22Rv1 (cell line): ENCODE data around the gene DEF6.

ENCODE experiments used
- H3K27ac ChIP-seq: fragments of 450-650 bp; 2 replicates; pipeline ENCODE4 v1.5.1; 2017
- ZFX ChIP-seq: fragments of 450-650 bp; IDR thresholded peaks from 2 replicates; pipeline ENCODE4 v1.6.1; 2017; ENCODE audit warnings: antibody characterized with exemption, borderline replicate concordance
- TF ChIP-seq, protein P1 (sequence below): fragments of 450-650 bp; IDR thresholded peaks from 2 replicates; pipeline ENCODE4 v1.5.1; 2017; ENCODE audit warnings: mild to moderate bottlenecking

DEF6 gene

DNA sequence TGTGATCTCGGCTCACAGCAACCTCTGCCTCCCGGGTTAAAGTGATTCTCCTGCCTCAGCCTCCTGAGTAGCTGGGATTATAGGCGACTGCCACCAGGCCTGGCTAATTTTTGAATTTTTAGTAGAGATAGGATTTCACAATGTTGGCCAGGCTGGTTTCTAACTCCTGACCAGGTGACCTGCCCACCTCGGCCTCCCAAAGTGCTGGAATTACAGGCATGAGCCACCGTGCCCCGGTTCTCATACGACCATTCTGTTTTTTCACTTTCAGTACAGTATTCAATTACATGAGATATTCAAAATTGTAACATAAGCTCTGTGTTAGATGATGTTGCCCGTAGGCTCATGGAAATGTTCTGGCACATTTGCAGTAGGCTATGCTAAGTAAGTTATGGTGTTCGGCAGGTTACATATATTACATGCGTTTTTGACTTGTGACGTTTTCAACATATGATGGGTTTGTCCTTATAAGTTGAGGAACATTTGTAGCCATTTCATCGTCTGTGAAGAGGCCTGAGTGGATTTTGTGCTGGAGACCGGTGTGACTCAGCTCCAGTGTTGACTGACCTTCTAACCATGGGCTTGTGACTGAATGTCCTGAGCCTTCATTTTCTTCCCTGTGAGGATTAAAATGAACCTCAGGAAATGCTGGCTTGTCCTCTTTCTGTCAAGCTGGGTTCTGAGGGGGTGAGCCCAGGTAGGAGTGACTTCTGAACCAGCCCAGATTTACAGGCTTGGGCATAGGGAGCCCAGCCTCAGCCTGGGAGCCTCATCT is 56.9 kb downstream of the DEF6 start:
- TF ChIP-seq, protein P1, sequence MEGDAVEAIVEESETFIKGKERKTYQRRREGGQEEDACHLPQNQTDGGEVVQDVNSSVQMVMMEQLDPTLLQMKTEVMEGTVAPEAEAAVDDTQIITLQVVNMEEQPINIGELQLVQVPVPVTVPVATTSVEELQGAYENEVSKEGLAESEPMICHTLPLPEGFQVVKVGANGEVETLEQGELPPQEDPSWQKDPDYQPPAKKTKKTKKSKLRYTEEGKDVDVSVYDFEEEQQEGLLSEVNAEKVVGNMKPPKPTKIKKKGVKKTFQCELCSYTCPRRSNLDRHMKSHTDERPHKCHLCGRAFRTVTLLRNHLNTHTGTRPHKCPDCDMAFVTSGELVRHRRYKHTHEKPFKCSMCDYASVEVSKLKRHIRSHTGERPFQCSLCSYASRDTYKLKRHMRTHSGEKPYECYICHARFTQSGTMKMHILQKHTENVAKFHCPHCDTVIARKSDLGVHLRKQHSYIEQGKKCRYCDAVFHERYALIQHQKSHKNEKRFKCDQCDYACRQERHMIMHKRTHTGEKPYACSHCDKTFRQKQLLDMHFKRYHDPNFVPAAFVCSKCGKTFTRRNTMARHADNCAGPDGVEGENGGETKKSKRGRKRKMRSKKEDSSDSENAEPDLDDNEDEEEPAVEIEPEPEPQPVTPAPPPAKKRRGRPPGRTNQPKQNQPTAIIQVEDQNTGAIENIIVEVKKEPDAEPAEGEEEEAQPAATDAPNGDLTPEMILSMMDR, result no peak
- H3K27ac ChIP-seq, result no peak overlapping the region

DNA sequence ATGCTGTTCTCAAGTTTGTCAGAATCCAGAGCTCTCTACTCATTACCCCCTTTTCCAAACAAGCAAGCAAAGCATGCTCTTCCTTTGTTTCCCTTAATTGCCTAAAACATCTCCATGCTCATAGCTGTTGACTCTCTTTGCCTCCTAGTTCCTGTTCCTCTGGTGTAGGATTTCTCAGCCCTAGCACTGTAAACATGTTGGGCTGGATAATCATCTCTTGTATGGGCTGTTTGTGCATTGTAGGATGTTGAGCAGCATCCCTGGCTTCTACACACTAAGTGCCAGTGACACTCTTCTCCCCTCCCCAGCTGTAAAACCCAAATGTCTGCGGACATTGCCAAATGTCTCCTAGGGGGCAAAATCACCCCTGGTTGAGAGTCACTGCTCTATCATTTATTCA is 58.8 kb downstream of the DEF6 start:
- TF ChIP-seq, protein P1, result no peak
- TF ChIP-seq ZFX, result no peak
- no peak overlapping the region for H3K27ac ChIP-seq

DNA sequence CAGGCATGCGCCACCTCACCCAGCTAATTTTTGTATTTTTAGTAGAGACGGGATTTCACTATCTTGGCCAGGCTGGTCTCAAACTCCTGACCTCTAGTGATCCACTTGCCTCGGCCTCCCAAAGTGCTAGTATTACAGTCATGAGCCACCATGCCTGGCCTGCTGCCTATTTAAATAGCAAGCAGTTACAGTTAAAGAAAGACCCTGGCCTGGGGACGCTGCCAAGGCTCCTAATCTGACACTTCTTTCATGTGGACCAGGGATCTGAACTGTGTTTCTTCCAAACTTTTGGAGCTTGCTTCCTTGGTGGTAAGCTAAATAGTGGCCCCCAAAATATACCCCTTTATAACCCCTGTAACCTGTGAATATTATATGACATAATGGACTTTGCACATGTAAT is 60.1 kb downstream of the DEF6 start:
- no peak for TF ChIP-seq ZFX
- TF ChIP-seq, protein P1, result no peak
- H3K27ac ChIP-seq, result no peak overlapping the region

DNA sequence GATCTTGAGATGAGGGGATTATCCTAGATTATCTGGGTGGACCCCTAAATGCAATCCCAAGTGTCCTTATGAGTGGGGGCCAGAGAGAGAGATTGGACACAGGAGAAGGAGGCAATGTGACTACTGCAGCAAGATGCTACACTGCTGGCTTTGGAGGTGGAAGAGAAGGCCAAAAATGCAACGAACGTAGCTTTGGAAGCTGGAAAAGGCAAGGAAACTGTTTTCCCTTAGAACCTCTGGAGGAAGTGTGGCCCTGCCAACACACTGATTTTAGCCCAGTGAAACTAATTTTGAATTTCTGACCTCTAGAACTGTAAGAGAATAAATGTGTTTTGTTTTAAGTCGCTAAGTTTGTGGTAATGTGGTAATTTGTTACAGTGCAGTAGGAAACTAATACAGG is 60.5 kb downstream of the DEF6 start:
- H3K27ac ChIP-seq, result no peak overlapping the region
- TF ChIP-seq ZFX, result no peak

DNA sequence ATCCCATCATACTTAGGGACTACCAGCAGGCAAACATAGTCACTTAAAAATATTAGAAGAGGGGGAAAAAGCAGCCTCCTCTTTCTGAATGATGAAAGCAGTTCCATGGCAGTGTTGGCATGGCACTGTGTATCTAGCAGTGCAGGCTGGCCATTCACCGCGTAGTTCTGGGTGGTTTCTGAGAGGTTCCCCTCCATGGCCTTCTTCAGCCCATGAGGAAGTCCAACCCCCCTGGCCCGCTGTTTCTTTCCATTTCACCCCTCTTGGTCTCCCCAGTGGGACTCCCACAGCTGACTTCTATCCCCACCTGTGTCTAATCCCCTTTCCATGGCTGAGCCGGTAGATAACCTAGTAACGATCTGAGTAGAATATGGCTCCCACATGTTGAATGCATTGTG is 61.7 kb downstream of the DEF6 start:
- TF ChIP-seq, protein P1, result no peak
- no peak for TF ChIP-seq ZFX
- H3K27ac ChIP-seq, result no peak overlapping the region

DNA sequence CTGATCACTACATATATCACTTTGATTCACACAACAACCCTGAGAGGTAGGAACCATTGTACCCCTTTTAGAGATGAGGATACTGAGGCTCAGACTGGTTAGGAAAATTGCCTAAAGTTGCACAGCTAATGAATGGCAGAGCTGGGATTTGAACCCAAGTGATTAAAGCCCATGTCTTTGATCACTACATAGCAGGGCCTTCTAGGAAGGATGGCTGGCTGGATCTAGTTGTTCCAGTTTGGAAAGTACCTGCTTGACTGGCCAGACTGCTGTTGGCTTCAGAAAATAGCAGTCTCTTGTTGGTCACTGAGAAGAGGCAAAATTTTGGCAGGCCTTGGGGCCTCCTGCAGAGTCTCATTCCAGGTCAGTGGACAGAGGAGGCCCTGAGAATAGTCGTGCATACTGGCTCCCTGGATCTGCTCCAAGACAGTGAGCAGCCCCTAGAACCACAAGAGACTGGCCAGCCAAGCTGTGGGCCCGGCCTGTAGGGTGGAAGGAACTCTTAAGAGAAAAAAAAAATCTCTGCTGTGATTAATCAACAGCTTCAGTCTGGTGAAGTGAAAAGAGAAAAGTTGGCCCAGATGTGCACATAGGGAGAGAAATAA is 62.2 kb downstream of the DEF6 start:
- H3K27ac ChIP-seq, result no peak overlapping the region
- no peak for TF ChIP-seq ZFX
- TF ChIP-seq, protein P1, result no peak

DNA sequence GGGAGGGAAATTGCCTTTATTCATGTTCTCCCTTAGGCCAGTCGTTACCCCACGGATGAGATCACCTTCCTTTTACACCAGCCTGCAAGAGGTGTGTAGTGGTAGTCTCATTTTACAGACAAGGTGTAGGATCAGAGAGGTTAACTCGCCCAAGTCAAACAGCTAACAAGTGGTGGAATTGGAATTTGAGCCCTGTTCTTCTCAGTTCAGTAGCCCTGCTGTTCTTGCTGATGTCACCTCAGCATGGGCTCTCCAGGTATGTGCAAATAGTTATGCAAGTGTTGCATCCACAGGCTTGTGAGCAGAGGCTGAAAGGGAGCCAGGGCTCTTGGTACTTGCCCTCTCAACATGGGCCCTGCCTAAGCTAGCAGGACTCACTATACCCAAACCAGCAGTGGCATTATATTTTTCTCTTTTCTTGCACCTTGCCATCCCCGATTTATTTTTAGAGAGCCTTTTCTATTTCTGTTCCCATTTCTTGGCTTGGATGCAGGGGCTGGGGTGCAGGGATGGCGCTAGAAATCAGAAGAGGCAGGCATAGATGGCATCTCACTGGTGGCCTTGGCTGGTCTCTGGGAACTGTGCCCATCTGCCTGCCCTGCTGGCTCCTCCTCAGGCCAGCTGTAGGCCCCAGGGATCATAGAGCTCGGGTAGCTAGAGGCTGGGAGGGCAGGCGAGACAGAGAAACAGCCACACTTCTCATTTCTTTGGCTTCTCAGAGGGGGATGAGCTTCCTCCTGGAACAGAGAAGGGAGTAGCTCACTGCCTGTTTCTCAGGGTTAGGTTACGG is 62.9 kb downstream of the DEF6 start:
- H3K27ac ChIP-seq, result no peak overlapping the region
- TF ChIP-seq ZFX, result no peak
- TF ChIP-seq, protein P1, result no peak
